HUES64 (cell line): Measurements from ENCODE around the gene C22orf39.

Source experiments
- H3K27ac ChIP-seq: 2 replicates; pipeline ENCODE4 v1.7.0; 2013; ENCODE audit warnings: low read depth, low read length, inconsistent platforms
- H3K27me3 ChIP-seq: 2 replicates; pipeline ENCODE4 v1.6.1; 2013; ENCODE audit warnings: mild to moderate bottlenecking, low read length; ENCODE audit not compliant: insufficient read depth
- H3K36me3 ChIP-seq: 2 replicates; pipeline ENCODE4 v1.6.1; 2013; ENCODE audit warnings: mild to moderate bottlenecking, low read length; ENCODE audit not compliant: insufficient read depth
- H3K4me1 ChIP-seq: 2 replicates; pipeline ENCODE4 v1.6.1; 2013; ENCODE audit warnings: mild to moderate bottlenecking, low read length, moderate library complexity; ENCODE audit not compliant: insufficient read depth
- H3K4me3 ChIP-seq: 2 replicates; pipeline ENCODE4 v1.5.1; 2013; ENCODE audit warnings: mild to moderate bottlenecking, low read length, moderate library complexity
- H3K9ac ChIP-seq: 2 replicates; pipeline ENCODE4 v1.6.1; 2013; ENCODE audit warnings: mild to moderate bottlenecking, low read depth, low read length
- H3K9me3 ChIP-seq: 2 replicates; pipeline ENCODE4 v1.6.1; 2013; ENCODE audit warnings: low read depth, low read length; ENCODE audit not compliant: insufficient read depth
- WGBS: fragments of 150-250, 120-280 bp; methylation state at CpG from one replicate; pipeline ENCODE4 v1.1.7; 2013; ENCODE audit warnings: missing lambda C conversion rate; 5-methylcytosine and 5-hydroxymethylcytosine counted together

Gene C22orf39

GRCh38 chr22:19419464-19420178, 27.9 kb downstream of the C22orf39 start:
- no peak overlapping the region for H3K4me3 ChIP-seq
- no peaks in the 10 kb centered on the region for H3K36me3 ChIP-seq
- no peak overlapping the region for H3K27ac ChIP-seq
- no peak overlapping the region for H3K9ac ChIP-seq
- no peaks in the 10 kb centered on the region for H3K9me3 ChIP-seq
- peaks cover 27% of the 10 kb centered on the region for H3K4me1 ChIP-seq
- no peaks in the 10 kb centered on the region for H3K27me3 ChIP-seq
- 81% methylated on average over 4 of the region's 5 CpGs for WGBS

GRCh38 chr22:19419086-19419463, 28.4 kb downstream of the C22orf39 start:
- Histone ChIP-seq H3K27me3 (no peaks in the 10 kb centered on the region), H3K4me1 (peaks cover 29% of the 10 kb centered on the region), H3K27ac (no peak overlapping the region), H3K9me3 (no peaks in the 10 kb centered on the region), H3K9ac (no peak overlapping the region), H3K4me3 (no peak overlapping the region), H3K36me3 (no peaks in the 10 kb centered on the region)
- 95% methylated on average over 5 of the region's 5 CpGs for WGBS

- Histone ChIP-seq H3K4me3 (no peak overlapping the region), H3K36me3 (peaks cover 31% of the 10 kb centered on the region), H3K27ac (no peak overlapping the region; the same call in 1 of the 2 replicates), H3K9me3 (no peaks in the 10 kb centered on the region), H3K4me1 (0 out of 2 replicates have a peak, but pooled peaks cover 5% of the 10 kb centered on the region), H3K27me3 (no peaks in the 10 kb centered on the region), H3K9ac (no peak overlapping the region)
- WGBS = 89% methylated on average over 4 of the region's 4 CpGs
These were observed 34.6 kb downstream of the C22orf39 start for GRCh38 chr22:19412923-19413322.

GRCh38 chr22:19412478-19412877, 35.0 kb downstream of the C22orf39 start:
- 0 out of 2 replicates have a peak, but pooled peaks cover 5% of the 10 kb centered on the region for H3K4me1 ChIP-seq
- no peaks in the 10 kb centered on the region for H3K27me3 ChIP-seq
- H3K9me3 ChIP-seq = no peaks in the 10 kb centered on the region
- no peak overlapping the region for H3K9ac ChIP-seq
- H3K4me3 ChIP-seq = no peak overlapping the region
- peaks cover 35% of the 10 kb centered on the region for H3K36me3 ChIP-seq
- no peak overlapping the region; the same call in 1 of the 2 replicates for H3K27ac ChIP-seq
- WGBS = 93% methylated on average over 4 of the region's 4 CpGs

GRCh38 chr22:19411690-19412045, 35.8 kb downstream of the C22orf39 start:
- Histone ChIP-seq H3K4me1 (0 out of 2 replicates have a peak, but pooled peaks cover 5% of the 10 kb centered on the region), H3K9me3 (no peaks in the 10 kb centered on the region), H3K36me3 (peaks cover 43% of the 10 kb centered on the region), H3K27ac (no peak overlapping the region), H3K9ac (no peak overlapping the region), H3K4me3 (no peak overlapping the region), H3K27me3 (no peaks in the 10 kb centered on the region)
- 100% methylated on average over 1 of the region's 1 CpG for WGBS

GRCh38 chr22:19410941-19411689, 36.4 kb downstream of the C22orf39 start:
- no peaks in the 10 kb centered on the region for H3K27me3 ChIP-seq
- no peak overlapping the region for H3K4me3 ChIP-seq
- H3K36me3 ChIP-seq = peaks cover 49% of the 10 kb centered on the region
- H3K27ac ChIP-seq = no peak overlapping the region
- H3K4me1 ChIP-seq = 0 out of 2 replicates have a peak, but pooled peaks cover 5% of the 10 kb centered on the region
- H3K9ac ChIP-seq = no peak overlapping the region
- no peaks in the 10 kb centered on the region for H3K9me3 ChIP-seq
- 95% methylated on average over 6 of the region's 6 CpGs for WGBS

- H3K36me3 ChIP-seq = peaks cover 76% of the 10 kb centered on the region
- no peak overlapping the region for H3K4me3 ChIP-seq
- 96% methylated on average over 16 of the region's 16 CpGs for WGBS
- no peaks in the 10 kb centered on the region for H3K4me1 ChIP-seq
- H3K9me3 ChIP-seq = no peaks in the 10 kb centered on the region
- no peak overlapping the region for H3K27ac ChIP-seq
- no peaks in the 10 kb centered on the region for H3K27me3 ChIP-seq
- no peak overlapping the region for H3K9ac ChIP-seq
These were observed 39.6 kb downstream of the C22orf39 start for GRCh38 chr22:19407649-19408606.

- Histone ChIP-seq H3K4me3 (no peak overlapping the region), H3K9ac (no peak overlapping the region), H3K36me3 (peaks cover 87% of the 10 kb centered on the region), H3K9me3 (no peaks in the 10 kb centered on the region), H3K27me3 (no peaks in the 10 kb centered on the region), H3K27ac (no peak overlapping the region), H3K4me1 (no peaks in the 10 kb centered on the region)
- WGBS = 100% methylated on average over 2 of the region's 4 CpGs
These were observed 40.7 kb downstream of the C22orf39 start for GRCh38 chr22:19406846-19407245.

GRCh38 chr22:19406281-19406811, 41.2 kb downstream of the C22orf39 start:
- Histone ChIP-seq H3K27me3 (no peaks in the 10 kb centered on the region), H3K9me3 (no peaks in the 10 kb centered on the region), H3K4me3 (no peak overlapping the region), H3K9ac (no peak overlapping the region), H3K36me3 (peaks cover 92% of the 10 kb centered on the region), H3K4me1 (no peaks in the 10 kb centered on the region), H3K27ac (no peak overlapping the region)
- 94% methylated on average over 3 of the region's 3 CpGs for WGBS

- WGBS = 98% methylated on average over 8 of the region's 8 CpGs
- Histone ChIP-seq H3K9me3 (no peaks in the 10 kb centered on the region), H3K36me3 (peaks cover 94% of the 10 kb centered on the region), H3K4me3 (no peak overlapping the region), H3K4me1 (no peaks in the 10 kb centered on the region), H3K9ac (no peak overlapping the region), H3K27ac (no peak overlapping the region), H3K27me3 (no peaks in the 10 kb centered on the region)
These were observed 41.9 kb downstream of the C22orf39 start for GRCh38 chr22:19405652-19406051.
